OCI-LY7 (cell line): ENCODE data around the gene RIC3. TPM values are rescaled to one million over a fixed set of nuclear protein-coding genes. Genes with fewer than 3 reads are reported as not detected.

Experiments
- BruUV-seq: library from RNA; stranded (reverse); fragments of 400-500 nt; replicated peaks from 2 replicates; lab custom pipeline; 2021; lab: Mats Ljungman, UMichigan
- CTCF ChIA-PET: fragments of 300-600 bp; sonication (Branson Sonifier 250); formaldehyde crosslinking; loops from one replicate; lab custom pipeline; 2022; ENCODE audit warnings: antibody characterized with exemption; ENCODE audit not compliant: unreplicated experiment; lab: Charles Lee
- POLR2A ChIA-PET: fragments of 300-600 bp; sonication (Branson Sonifier 250); formaldehyde crosslinking; loops from one replicate; lab custom pipeline; 2022; ENCODE audit warnings: antibody characterized with exemption; lab: Charles Lee
- DNase-seq: peaks from one replicate; pipeline ENCODE4 v3.0.0-alpha.2; 2015; ENCODE audit warnings: low spot score
- H2AFZ ChIP-seq: fragments of 200-600 bp; sonication (generic), shearing (Covaris generic); 2 replicates; pipeline ENCODE4 v1.6.1; 2014; ENCODE audit warnings: mild to moderate bottlenecking, antibody characterized with exemption, low read length, moderate library complexity
- H3K27ac ChIP-seq: fragments of 200-600 bp; sonication (generic); 2 replicates; pipeline ENCODE4 v1.5.1; 2014; ENCODE audit warnings: mixed run types, low read depth, mild to moderate bottlenecking, moderate library complexity, low read length, inconsistent platforms; ENCODE audit not compliant: poor library complexity, severe bottlenecking
- H3K36me3 ChIP-seq: fragments of 200-600 bp; sonication (generic); 2 replicates; pipeline ENCODE4 v1.6.1; 2014; ENCODE audit warnings: mild to moderate bottlenecking, antibody characterized with exemption, low read length, moderate library complexity, mixed read lengths; ENCODE audit not compliant: insufficient read depth
- H3K4me1 ChIP-seq: fragments of 200-600 bp; sonication (generic); 2 replicates; pipeline ENCODE4 v1.5.1; 2014; ENCODE audit warnings: mild to moderate bottlenecking, low read length; ENCODE audit not compliant: insufficient read depth, poor library complexity, severe bottlenecking
- H3K4me2 ChIP-seq: fragments of 200-600 bp; sonication (generic); 2 replicates; pipeline ENCODE4 v1.6.1; 2014; ENCODE audit warnings: mild to moderate bottlenecking, low read length
- H3K4me3 ChIP-seq: fragments of 200-600 bp; sonication (generic); 2 replicates; pipeline ENCODE4 v1.5.1; 2014; ENCODE audit warnings: mild to moderate bottlenecking, low read depth, low read length; ENCODE audit not compliant: poor library complexity, severe bottlenecking
- H3K79me2 ChIP-seq: fragments of 200-600 bp; sonication (generic); 2 replicates; pipeline ENCODE4 v1.6.1; 2016; ENCODE audit warnings: low read depth, mild to moderate bottlenecking, low read length, moderate library complexity, mixed read lengths; ENCODE audit not compliant: insufficient read depth
- H3K9me2 ChIP-seq: fragments of 200-600 bp; sonication (generic); 2 replicates; pipeline ENCODE4 v1.6.1; 2016; ENCODE audit warnings: mild to moderate bottlenecking, low read length, mixed read lengths; ENCODE audit not compliant: insufficient read depth
- H3K9me3 ChIP-seq: fragments of 200-600 bp; sonication (generic); 2 replicates; pipeline ENCODE4 v1.6.1; 2014; ENCODE audit warnings: mild to moderate bottlenecking, mixed run types, low read length, mixed read lengths
- H4K20me1 ChIP-seq: fragments of 200-600 bp; sonication (generic); 2 replicates; pipeline ENCODE4 v1.6.1; 2014; ENCODE audit warnings: mild to moderate bottlenecking, antibody characterized with exemption, low read length, moderate library complexity, mixed read lengths; ENCODE audit not compliant: insufficient read depth
- CTCF ChIP-seq: fragments of 200-600 bp; sonication (generic); conservative IDR thresholded peaks from 2 replicates; pipeline ENCODE4 v1.5.1; 2014; ENCODE audit warnings: mild to moderate bottlenecking, antibody characterized with exemption, low read length, moderate library complexity, mixed read lengths
- EZH2phosphoT487 ChIP-seq: fragments of 200-600 bp; sonication (generic); IDR thresholded peaks from 2 replicates; pipeline ENCODE4 v1.6.1; 2018; ENCODE audit warnings: low read depth, borderline replicate concordance, mild to moderate bottlenecking, mixed run types, antibody characterized with exemption, low read length, moderate library complexity, mixed read lengths
- intact Hi-C: fragments of 100-400 bp; cut with micrococcal nuclease; formaldehyde crosslinking; loops from one replicate; pipeline ENCODE4 v1.10.0; 2022; ENCODE audit not compliant: unreplicated experiment
- total RNA-seq, 2 experiments: library from RNA; depleted of rRNA in 1 of 2; stranded (reverse); fragments of >200 nt in 1 of 2; shearing (Covaris generic) in 1 of 2; gene quantifications; 2 replicates each; pipeline ENCODE4 v1.2.3, GENCODE V29; 2014 to 2022

Gene RIC3
- total RNA-seq, 2 experiments from 2014 or later: not detected

- Histone ChIP-seq H3K4me1 (no peaks in the 10 kb centered on the region), H3K4me3 (no peak overlapping the region), H3K36me3 (no peaks in the 10 kb centered on the region), H3K9me3 (no peaks in the 10 kb centered on the region), H2AFZ (no peak overlapping the region), H3K27ac (no peak overlapping the region), H4K20me1 (no peaks in the 10 kb centered on the region), H3K79me2 (no peaks in the 10 kb centered on the region), H3K9me2 (no peaks in the 10 kb centered on the region), H3K4me2 (no peak overlapping the region)
- intact Hi-C loops: no loop called here
- BruUV-seq: no TSS peak
- no peak for TF ChIP-seq EZH2phosphoT487
- TF ChIP-seq CTCF: no peak
- ChIA-PET CTCF (no interaction called here), POLR2A (no interaction called here)
- DNase-seq: no peak
Measured at GRCh38 chr11:8106679-8107078, 62.1 kb downstream of the RIC3 start.

GRCh38 chr11:8105666-8106065, 63.2 kb downstream of the RIC3 start:
- Histone ChIP-seq H4K20me1 (no peaks in the 10 kb centered on the region), H3K36me3 (no peaks in the 10 kb centered on the region), H3K4me2 (no peak overlapping the region), H3K4me1 (no peaks in the 10 kb centered on the region), H3K4me3 (no peak overlapping the region), H2AFZ (no peak overlapping the region), H3K27ac (no peak overlapping the region), H3K79me2 (no peaks in the 10 kb centered on the region), H3K9me3 (no peaks in the 10 kb centered on the region), H3K9me2 (no peaks in the 10 kb centered on the region)
- no peak for DNase-seq
- no TSS peak for BruUV-seq
- ChIA-PET POLR2A (no interaction called here), CTCF (no interaction called here)
- TF ChIP-seq EZH2phosphoT487 (no peak), CTCF (no peak)
- intact Hi-C loops: no loop called here

GRCh38 chr11:8105133-8105532, 63.7 kb downstream of the RIC3 start:
- Histone ChIP-seq H3K4me2 (no peak overlapping the region), H3K27ac (no peak overlapping the region), H3K4me3 (no peak overlapping the region), H3K36me3 (no peaks in the 10 kb centered on the region), H3K79me2 (no peaks in the 10 kb centered on the region), H2AFZ (no peak overlapping the region), H3K9me3 (no peaks in the 10 kb centered on the region), H3K9me2 (no peaks in the 10 kb centered on the region), H4K20me1 (no peaks in the 10 kb centered on the region), H3K4me1 (no peaks in the 10 kb centered on the region)
- ChIA-PET CTCF (no interaction called here), POLR2A (no interaction called here)
- DNase-seq: no peak
- intact Hi-C loops: no loop called here
- BruUV-seq: no TSS peak
- TF ChIP-seq EZH2phosphoT487: no peak
- no peak for TF ChIP-seq CTCF
